ENCODE data around the gene TMEM129.

The TMEM129 gene

DNA sequence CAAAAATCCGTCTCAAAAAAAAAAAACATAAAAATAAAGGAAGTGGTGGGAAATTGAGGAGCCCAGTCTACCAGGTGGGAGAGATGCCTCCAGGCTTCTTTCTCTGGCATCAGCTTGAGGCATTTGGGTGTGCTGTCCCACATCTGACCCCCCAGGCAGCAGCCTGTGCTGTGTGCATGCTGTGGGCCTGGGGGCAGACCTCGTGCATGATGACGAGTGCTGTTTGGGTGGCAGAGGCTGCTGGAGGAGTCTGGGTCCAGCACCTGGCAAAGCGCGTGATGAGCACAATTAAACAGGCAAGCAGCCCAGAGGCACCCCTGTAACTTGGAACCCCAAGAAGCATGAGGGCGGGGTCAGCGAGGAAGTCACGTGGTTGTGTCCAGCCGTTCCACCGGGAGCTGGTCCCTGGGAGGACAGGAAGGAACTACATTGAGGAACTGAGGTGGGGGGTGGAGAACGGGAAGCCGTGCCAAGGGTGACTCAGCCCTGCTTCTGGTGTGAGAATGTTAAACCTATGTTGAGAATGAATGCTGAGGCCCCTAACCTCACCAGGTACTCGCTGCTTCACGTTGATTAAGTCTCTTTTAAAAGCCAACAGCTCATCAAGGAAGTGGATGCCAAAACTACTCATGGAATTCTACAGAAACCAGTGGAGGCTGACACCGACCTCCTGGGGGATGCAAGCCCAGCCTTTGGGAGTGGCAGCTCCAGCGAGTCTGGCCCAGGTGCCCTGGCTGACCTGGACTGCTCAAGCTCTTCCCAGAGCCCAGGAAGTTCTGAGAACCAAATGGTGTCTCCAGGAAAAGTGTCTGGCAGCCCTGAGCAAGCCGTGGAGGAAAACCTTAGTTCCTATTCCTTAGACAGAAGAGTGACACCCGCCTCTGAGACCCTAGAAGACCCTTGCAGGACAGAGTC lies 6.3 kb upstream of the TMEM129 start:
- Histone ChIP-seq H3K27me3 (ENCODE audit: control insufficient read depth, insufficient read depth, low read length) (no peaks in the 10 kb centered on the region), H3K27ac (ENCODE audit: low read depth, low read length) (no peak overlapping the region), H3K4me3 (ENCODE audit: low read depth, low read length) (no peak overlapping the region), H3K9me3 (ENCODE audit: control insufficient read depth, insufficient read depth, low read depth, low read length) (no peaks in the 10 kb centered on the region), H3K9ac (ENCODE audit: low read length) (no peak overlapping the region), H3K4me1 (ENCODE audit: control insufficient read depth, insufficient read depth, low read length) (peaks cover 5% of the 10 kb centered on the region), H3K36me3 (ENCODE audit: control insufficient read depth, insufficient read depth, low read length) (peaks cover 90% of the 10 kb centered on the region)

DNA sequence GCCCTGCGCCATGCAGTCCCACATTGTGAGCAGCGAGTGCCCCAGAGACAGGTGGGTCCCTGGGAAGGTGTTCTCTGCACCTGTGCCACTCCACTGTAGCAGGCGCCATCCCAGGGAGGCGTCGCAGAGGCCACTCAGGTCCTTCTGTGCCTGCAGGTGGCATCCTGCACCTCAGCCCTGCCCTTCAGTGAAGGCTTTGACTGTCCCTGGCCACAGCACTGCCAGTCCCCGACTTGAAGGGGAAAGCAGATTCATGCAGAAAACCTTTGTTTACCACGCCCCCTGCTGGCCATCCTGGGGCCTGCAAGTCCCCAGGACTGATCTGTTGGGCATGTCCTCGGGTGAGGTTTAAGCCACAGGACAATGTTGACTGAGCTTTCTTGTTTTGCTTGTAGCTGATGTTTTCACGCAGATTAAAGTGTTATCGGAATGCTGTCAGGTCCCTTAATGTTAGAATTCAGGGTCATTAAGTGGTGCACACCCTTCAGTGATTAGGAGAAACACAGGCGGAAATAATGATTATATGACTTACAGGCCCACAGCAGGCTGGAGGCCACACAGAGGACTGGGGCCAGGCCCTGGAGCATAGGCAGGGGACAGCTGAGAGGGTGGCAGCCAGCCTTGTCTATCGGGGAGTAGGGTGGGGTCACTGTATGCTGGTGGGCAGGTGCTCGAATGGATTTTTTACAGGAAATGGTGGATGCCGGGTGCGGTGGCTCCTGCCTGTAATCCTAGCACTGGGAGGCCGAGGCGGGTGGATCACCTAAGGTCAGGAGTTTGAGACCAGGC lies 5.2 kb upstream of the TMEM129 start:
- peaks cover 6% of the 10 kb centered on the region for H3K4me1 ChIP-seq (ENCODE audit: control insufficient read depth, insufficient read depth, low read length)
- H3K9ac ChIP-seq (ENCODE audit: low read length), result no peak overlapping the region
- no peaks in the 10 kb centered on the region for H3K27me3 ChIP-seq (ENCODE audit: control insufficient read depth, insufficient read depth, low read length)
- H3K27ac ChIP-seq (ENCODE audit: low read depth, low read length), result no peak overlapping the region
- no peak overlapping the region for H3K4me3 ChIP-seq (ENCODE audit: low read depth, low read length)
- no peaks in the 10 kb centered on the region for H3K9me3 ChIP-seq (ENCODE audit: control insufficient read depth, insufficient read depth, low read depth, low read length)
- H3K36me3 ChIP-seq (ENCODE audit: control insufficient read depth, insufficient read depth, low read length), result peaks cover 81% of the 10 kb centered on the region

DNA sequence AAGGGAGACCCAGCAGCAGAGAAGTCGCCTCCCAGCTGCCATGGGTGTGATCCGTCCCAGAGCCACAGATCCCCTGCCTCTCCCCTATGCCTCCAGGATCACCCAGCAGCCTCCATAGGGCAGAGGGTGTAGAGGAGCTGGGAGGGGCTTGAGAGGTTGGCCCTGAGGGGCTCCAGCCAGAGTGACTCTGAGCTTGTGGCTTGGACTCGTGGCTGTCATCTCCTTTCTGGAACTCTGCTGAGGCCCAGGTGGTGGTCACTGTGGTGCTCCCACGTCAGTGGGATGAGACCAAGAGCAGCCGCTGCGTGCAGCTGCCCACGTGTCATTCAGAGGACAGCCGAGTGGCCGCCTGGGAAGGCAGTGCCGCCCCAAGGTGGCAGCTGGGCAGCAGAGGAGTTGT lies 4.4 kb upstream of the TMEM129 start:
- H3K4me3 ChIP-seq (ENCODE audit: low read depth, low read length), result no peak overlapping the region
- H3K4me1 ChIP-seq (ENCODE audit: control insufficient read depth, insufficient read depth, low read length), result peaks cover 6% of the 10 kb centered on the region
- no peak overlapping the region for H3K27ac ChIP-seq (ENCODE audit: low read depth, low read length)
- H3K36me3 ChIP-seq (ENCODE audit: control insufficient read depth, insufficient read depth, low read length), result peaks cover 73% of the 10 kb centered on the region
- H3K27me3 ChIP-seq (ENCODE audit: control insufficient read depth, insufficient read depth, low read length), result no peaks in the 10 kb centered on the region
- no peaks in the 10 kb centered on the region for H3K9me3 ChIP-seq (ENCODE audit: control insufficient read depth, insufficient read depth, low read depth, low read length)
- H3K9ac ChIP-seq (ENCODE audit: low read length), result no peak overlapping the region

DNA sequence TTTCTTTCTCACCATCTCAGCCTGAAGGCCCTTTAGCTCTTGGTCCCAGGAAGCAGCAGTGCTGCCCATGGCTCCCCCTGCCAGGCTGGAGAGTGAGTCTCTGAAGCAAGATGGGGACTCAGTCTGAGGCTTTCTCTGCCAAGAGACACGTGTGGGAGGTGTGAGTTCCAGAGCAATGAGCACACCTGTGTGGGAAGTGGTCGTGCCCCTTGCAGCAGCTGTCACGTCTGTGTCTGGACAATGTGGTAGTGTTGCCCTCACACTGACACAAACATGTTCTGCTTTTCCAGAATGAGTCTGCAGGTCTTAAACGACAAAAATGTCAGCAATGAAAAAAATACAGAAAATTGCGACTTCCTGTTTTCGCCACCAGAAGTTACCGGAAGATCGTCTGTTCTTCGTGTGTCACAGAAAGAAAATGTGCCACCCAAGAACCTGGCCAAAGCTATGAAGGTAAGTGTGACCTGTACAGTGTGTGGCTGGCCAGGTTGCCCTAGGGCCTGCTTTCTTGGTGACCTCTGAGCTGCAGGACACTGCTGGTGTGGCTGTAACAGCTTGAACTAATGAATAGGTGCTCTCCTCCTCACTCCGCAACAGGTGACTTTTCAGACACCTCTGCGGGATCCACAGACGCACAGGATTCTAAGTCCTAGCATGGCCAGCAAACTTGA lies 2.1 kb upstream of the TMEM129 start:
- Histone ChIP-seq H3K9ac (ENCODE audit: low read length) (no peak overlapping the region), H3K4me3 (ENCODE audit: low read depth, low read length) (peak overlapping the region; percentile 94; the same call in 1 of the 2 replicates), H3K36me3 (ENCODE audit: control insufficient read depth, insufficient read depth, low read length) (peaks cover 53% of the 10 kb centered on the region)

DNA sequence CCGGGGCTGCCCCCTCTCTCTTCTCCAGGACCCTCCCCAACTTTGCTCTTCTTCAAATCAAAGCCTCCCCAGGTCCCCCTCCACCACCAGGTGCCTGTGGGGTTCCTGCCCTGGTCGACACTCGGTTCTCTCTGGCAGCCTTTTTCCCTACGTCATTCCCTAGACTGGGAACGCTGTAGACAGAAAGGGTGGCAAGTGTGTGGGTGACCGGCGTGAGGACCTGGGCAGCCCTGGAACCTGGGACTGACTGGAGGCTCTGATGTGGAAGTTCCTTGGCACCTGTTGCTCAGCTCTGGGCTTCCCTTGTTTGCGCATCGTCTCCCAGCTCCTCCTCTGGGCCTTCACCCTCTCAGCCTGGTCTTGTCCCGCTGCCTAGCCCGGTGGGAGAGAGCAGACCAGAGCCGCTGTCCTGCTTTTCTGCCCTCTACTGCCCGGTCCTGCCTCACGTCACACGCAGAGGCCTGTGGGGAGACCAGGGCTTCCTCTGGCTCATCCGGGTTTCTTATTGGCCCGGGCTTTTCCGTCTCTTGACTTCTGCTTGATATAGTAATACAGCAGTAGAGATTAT lies 1.5 kb upstream of the TMEM129 start:
- H3K4me3 ChIP-seq (ENCODE audit: low read depth, low read length), result peak overlapping the region; percentile 94
- H3K27ac ChIP-seq (ENCODE audit: low read depth, low read length), result no peak overlapping the region
- H3K4me1 ChIP-seq (ENCODE audit: control insufficient read depth, insufficient read depth, low read length), result peaks cover 13% of the 10 kb centered on the region
- H3K36me3 ChIP-seq (ENCODE audit: control insufficient read depth, insufficient read depth, low read length), result peaks cover 53% of the 10 kb centered on the region
- no peaks in the 10 kb centered on the region for H3K27me3 ChIP-seq (ENCODE audit: control insufficient read depth, insufficient read depth, low read length)
- H3K9me3 ChIP-seq (ENCODE audit: control insufficient read depth, insufficient read depth, low read depth, low read length), result no peaks in the 10 kb centered on the region
- peak overlapping the region; percentile 86 for H3K9ac ChIP-seq (ENCODE audit: low read length)

More for the DNA sequence above, 2.1 kb upstream of the TMEM129 start:
- H3K4me1 ChIP-seq (ENCODE audit: control insufficient read depth, insufficient read depth, low read length), result peaks cover 13% of the 10 kb centered on the region
- H3K27ac ChIP-seq (ENCODE audit: low read depth, low read length), result no peak overlapping the region
- no peaks in the 10 kb centered on the region for H3K27me3 ChIP-seq (ENCODE audit: control insufficient read depth, insufficient read depth, low read length)
- no peaks in the 10 kb centered on the region for H3K9me3 ChIP-seq (ENCODE audit: control insufficient read depth, insufficient read depth, low read depth, low read length)

DNA sequence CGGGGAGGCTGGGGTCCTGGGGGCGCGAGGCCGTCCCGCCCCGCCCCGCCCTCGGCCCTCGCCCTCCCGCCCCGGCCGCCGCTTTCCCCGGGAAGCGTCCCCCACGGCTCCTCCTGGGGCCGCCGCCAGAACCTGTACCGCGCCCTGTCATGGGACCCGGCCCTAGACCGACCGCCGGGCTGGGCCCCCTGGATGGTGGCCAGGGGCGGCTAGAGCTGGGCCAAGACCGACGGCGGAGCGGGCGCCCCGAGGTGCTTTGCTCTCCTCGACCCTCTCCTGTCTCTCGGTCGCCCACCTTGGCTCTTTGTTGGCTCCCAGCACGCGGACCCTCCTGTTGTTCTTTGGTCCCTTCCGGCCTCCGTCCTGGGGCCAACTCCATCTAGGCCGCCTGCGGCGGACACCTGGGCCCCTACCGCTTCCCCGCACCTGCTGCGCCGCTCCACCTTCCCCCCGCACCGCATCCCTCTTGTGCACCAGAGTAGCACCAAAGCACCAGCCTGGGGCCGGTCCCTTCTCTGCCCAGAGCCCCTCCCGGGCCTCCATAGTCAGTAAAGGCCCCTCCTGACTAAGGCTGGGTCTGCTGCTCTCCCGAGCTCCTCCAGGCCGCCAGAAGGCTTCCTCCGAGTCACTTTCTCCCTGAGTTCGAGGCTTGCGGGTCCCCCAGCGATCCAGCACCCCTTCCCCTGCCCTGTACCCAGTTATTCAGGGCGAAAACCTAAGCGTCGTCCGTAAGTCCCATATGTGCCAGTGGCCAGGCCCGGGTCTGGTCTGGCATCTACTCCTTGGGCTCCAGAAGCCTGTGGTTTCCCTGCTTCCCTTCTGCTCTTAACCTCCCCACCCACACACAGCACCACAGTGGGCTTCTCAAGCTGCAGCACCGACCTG lies 785 bp upstream of the TMEM129 start:
- peak overlapping the region; percentile 94 for H3K4me3 ChIP-seq (ENCODE audit: low read depth, low read length)
- H3K27ac ChIP-seq (ENCODE audit: low read depth, low read length), result peak overlapping the region; percentile 70
- no peaks in the 10 kb centered on the region for H3K9me3 ChIP-seq (ENCODE audit: control insufficient read depth, insufficient read depth, low read depth, low read length)
- peaks cover 13% of the 10 kb centered on the region for H3K4me1 ChIP-seq (ENCODE audit: control insufficient read depth, insufficient read depth, low read length)
- H3K9ac ChIP-seq (ENCODE audit: low read length), result peak overlapping the region; percentile 86
- no peaks in the 10 kb centered on the region for H3K27me3 ChIP-seq (ENCODE audit: control insufficient read depth, insufficient read depth, low read length)
- H3K36me3 ChIP-seq (ENCODE audit: control insufficient read depth, insufficient read depth, low read length), result peaks cover 51% of the 10 kb centered on the region

DNA sequence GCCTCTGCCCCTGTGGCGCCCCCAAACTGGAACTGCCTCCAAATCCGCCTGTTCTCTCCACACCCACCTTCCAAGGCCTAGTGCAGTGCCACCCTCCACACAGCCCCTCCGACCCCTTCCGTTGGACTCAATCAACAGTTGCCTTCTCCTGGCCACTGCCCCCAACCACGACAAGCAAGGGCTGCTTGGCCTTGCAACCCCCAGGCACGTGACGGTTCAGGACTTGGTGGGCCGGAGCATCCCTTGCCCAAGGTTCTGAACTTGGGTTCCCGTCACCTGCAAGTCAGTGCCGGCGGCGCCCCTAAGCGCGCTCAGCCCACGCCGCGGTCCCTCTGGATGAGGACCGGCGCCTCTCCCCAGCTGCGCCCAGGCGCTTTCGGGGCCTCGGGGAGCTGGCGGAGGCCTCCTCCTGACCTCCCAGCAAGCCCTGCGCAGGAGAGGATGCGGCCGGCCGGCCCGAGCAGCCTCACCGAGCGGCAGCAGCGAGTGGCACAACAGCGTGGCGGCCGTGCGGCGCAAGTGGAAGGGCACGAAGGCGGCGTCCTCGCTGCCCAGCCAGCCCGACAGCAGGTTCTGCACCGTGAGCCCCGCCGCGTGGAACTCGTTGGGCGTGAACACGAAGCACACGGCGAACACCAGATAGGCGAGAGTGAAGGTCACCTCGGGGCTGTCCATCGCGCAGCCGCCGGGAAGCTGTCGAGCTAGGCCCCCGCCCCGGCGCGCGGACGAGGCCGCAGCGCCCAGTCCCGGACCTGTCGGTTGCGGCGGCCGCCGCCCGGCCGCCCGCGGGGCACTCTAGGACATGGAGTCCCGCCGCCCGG lies 750 bp downstream of the TMEM129 start:
- peak overlapping the region; percentile 94 for H3K4me3 ChIP-seq (ENCODE audit: low read depth, low read length)
- peak overlapping the region; percentile 91 for H3K9ac ChIP-seq (ENCODE audit: low read length)
- peaks cover 13% of the 10 kb centered on the region for H3K4me1 ChIP-seq (ENCODE audit: control insufficient read depth, insufficient read depth, low read length)
- peaks cover 42% of the 10 kb centered on the region for H3K36me3 ChIP-seq (ENCODE audit: control insufficient read depth, insufficient read depth, low read length)
- H3K27ac ChIP-seq (ENCODE audit: low read depth, low read length), result peak overlapping the region; percentile 13; the same call in 1 of the 2 replicates
- H3K9me3 ChIP-seq (ENCODE audit: control insufficient read depth, insufficient read depth, low read depth, low read length), result no peaks in the 10 kb centered on the region
- H3K27me3 ChIP-seq (ENCODE audit: control insufficient read depth, insufficient read depth, low read length), result no peaks in the 10 kb centered on the region

- Histone ChIP-seq H3K9ac (ENCODE audit: low read length) (no peak overlapping the region), H3K27me3 (ENCODE audit: control insufficient read depth, insufficient read depth, low read length) (no peaks in the 10 kb centered on the region), H3K4me1 (ENCODE audit: control insufficient read depth, insufficient read depth, low read length) (peaks cover 16% of the 10 kb centered on the region), H3K27ac (ENCODE audit: low read depth, low read length) (no peak overlapping the region), H3K9me3 (ENCODE audit: control insufficient read depth, insufficient read depth, low read depth, low read length) (no peaks in the 10 kb centered on the region), H3K4me3 (ENCODE audit: low read depth, low read length) (no peak overlapping the region), H3K36me3 (ENCODE audit: control insufficient read depth, insufficient read depth, low read length) (peaks cover 23% of the 10 kb centered on the region)
Observed at GRCh38 chr4:1718095-1718850, 2.9 kb downstream of the TMEM129 start.
